Right lung (tissue), 5 donors: ENCODE data around the gene BCR. TPM values are rescaled to one million over a fixed set of nuclear protein-coding genes. Genes with fewer than 3 reads are reported as not detected.

Experiments
- DNase-seq, 2 donors: peaks; one replicate each; pipeline ENCODE4 v3.0.0-alpha.2; 2013
- polyA plus RNA-seq, 5 donors: library from polyadenylated mRNA; unstranded; fragments of 120-200 nt; gene quantifications; one replicate each; pipeline versions ENCODE4 v1.2.1 to v1.2.3, GENCODE V29; 2013; ENCODE audit warnings: inconsistent platforms in 1 of 5, low replicate concordance in 1 of 5; ENCODE audit not compliant: insufficient read length in 5 of 5, insufficient read depth in 1 of 5

BCR gene
- polyA plus RNA-seq, 5 donors, result 36.6 to 46.3 (median 42.2) TPM

DNA sequence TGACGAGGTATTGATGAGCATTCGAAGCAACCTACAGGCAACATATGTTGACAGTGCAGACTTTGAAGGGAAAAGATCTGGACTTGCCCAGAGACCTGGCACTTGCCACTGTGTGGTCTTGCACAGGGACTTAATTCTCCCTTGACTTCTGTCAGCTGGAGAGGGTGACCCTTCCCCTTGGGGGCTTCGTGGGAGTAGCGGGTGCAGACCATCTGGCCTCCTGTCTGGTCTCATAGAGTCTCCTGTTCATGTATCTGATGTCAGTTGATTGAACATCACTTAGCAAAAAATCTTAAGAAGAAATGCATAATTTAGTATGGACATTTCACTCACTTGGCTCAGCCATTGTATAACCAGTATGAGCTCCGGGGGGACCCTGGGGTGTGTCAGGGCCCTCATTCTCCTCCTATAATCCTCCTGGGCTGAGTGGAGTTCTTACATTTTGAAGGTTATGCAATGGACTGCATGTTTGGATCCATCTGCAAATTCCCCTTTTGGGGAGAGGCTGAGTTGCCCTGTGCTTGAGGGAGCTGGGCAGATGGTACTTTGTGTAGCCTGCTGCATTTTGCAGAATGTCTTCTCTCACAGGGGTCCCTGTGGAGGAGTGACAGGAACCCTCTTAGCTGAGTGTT lies 13.0 kb downstream of the BCR start:
- DNase-seq, result no peak

DNA sequence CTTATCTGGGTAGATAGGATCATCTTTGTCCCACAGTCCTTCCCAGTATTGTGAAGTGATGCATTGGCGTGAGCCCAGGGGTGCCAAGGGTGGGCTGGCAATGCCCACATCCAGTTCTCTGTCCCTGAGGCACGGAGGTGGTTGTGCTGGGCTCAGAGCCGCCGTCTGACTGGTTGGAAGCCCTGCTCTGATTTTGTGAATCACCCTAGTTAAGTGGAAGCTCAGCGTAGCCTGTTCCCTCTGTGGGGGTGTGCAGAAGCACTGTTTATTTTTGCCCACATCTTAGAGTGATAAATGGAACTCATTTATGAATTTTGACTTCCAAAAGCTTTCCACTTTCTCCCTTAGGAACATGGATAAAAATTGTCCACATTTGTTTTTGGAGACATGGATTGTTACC lies 13.6 kb downstream of the BCR start:
- no peak for DNase-seq

GRCh38 chr22:23196165-23196564 lies 15.9 kb downstream of the BCR start:
- DNase-seq, result no peak

GRCh38 chr22:23197836-23198235 lies 17.5 kb downstream of the BCR start:
- no peak for DNase-seq

- no peak for DNase-seq
These were observed 18.9 kb downstream of the BCR start for GRCh38 chr22:23199159-23199558.

DNA sequence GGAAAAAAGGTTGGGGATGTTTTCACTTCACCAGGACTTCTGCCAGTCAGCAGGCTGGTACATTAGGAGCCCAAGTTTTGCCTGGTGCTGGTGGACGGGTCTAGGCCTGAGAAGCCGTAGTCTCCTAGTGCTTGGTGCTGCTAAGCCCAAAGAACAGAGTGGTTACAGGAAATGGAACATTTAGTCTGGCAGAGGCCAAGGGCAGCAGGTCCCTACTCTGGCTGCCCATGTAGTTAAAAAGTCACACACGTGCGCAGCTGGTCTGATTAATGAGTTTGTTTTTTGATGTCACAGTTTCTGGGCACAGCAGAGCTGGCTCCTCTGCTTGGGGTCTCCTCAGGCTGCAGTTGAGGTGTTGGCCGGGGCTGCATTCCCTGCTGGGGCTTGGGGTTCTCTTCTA lies 20.6 kb downstream of the BCR start:
- DNase-seq, result no peak

DNA sequence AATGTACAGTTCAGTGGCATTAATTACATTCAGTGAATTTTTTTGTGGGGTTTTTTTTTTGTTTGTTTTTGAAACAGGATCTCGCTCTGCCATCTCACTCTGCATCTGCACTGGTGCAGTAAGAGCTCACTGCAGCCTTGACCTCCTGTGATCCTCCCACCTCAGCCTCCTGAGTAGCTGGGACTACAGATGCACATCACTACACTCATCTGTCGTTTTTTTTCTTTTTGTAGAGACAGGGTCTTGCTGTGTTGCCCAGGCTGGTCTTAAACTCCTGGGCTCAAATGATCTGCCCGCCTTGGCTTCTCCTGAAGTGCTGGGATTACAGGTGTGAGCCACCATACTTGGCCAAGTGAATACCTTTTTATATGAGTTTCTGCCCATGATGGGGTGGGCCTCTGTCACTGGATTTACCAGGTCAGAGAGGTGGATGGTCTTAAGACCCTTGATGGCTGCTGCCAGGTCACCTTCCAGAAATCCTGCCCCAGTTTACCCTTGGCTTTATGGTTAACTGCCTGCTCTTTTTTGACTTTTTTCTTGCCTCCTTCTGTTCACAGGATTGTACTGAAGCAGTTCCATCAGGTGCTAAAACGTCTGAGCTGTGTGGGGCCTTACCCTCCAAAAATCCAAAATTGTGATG lies 22.6 kb downstream of the BCR start:
- no peak for DNase-seq

GRCh38 chr22:23203452-23204124 lies 23.3 kb downstream of the BCR start:
- no peak for DNase-seq

DNA sequence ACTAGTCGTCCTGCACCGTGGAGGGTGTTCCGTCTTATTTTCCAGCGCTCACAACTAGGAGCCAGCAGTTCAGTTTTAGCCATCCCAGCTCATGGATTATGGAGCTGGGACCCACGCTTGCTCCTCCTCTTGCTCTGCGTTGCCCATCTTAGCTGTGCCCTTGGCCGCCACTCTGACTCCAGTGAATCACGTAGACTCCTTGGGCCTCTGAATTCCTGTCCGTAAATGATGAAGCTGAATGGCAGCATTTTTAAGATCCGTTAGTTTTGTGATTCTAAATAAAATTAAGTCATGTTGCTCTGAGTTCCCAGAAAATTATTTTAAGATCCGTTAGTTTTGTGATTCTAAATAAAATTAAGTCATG lies 23.8 kb downstream of the BCR start:
- DNase-seq, result no peak

GRCh38 chr22:23204541-23205157 lies 24.3 kb downstream of the BCR start:
- no peak for DNase-seq

- no peak for DNase-seq
These were observed 25.2 kb downstream of the BCR start for GRCh38 chr22:23205339-23206049.

DNA sequence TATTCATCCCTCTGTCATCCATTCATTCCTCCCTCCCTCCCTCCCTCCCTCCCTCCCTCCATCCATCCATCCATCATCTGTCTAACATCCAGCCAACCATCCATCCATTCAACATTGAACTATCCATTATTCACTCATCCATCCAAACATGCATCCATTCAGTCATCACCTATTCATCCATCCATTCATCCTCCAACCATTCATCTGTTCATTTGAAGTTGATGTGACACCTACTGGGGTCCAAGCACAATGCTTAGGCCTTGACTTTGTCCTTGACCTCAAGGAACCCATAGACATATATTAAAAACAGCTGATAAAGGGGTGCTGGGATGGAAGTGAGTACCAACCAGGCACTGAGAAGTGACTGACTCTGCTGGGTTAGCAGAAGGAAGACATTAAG lies 26.6 kb downstream of the BCR start:
- DNase-seq, result no peak

GRCh38 chr22:23207729-23208393 lies 27.6 kb downstream of the BCR start:
- DNase-seq, result no peak

DNA sequence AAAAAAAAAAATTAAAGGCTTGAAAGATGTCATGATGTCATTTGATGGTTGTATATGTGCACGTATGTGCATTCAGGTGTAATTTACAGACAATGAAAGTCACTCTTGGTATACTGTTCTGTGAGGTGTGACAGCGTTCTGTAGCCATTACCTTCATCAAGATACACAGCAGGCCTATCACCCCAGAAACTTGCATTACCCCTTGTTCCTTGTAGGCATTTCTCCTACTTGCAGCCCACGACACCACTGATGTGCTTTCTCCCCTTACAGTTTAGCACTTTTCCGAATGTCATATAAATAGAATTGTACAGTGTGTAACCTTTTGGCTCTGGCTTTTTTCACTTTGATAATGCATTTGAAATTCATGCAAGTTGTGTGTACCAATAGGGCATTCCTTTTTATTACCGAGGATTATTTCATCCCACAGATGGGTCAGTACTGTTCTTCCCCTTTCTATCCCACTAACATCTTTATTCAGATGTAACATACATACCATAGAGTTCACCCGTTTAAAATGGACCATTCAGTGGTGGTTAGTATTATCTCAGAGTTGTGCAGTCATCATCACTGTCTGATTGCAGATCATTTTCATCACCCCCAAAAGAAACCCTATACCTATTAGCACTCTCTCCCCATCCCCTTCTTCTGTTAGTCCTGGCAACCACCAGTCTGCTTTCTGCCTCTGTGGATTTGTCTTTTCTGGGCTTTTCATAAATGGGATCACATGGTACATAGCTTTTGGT lies 30.3 kb downstream of the BCR start:
- no peak for DNase-seq

GRCh38 chr22:23211622-23212021 lies 31.3 kb downstream of the BCR start:
- DNase-seq, result no peak

GRCh38 chr22:23212061-23213021 lies 32.0 kb downstream of the BCR start:
- no peak for DNase-seq

DNA sequence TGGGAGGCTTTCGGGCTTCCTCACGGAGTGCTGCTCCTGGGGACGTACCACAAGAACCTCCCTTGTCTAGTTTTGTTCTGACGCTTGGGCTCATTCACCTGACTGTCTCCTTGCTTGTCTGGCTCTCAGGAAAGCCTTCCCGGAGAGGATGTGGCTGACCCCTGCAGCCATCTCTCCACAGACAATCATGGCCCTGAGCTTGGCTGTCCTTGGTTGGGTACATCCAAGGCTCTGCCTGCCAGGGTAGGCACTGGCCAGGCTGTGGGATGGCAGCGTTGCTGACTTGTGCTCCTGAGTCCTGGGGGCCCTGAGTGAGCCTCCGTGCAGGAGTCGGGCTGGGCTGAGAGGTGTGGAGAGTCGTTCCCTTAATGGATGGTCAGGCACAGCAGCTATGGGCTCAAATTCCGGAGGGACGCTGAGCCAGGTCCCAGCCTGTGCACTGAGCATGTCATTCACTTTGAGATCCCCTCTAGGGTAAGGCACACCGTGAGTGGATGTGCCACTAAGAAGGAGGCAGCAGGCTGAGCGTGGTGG lies 32.8 kb downstream of the BCR start:
- DNase-seq, result no peak

DNA sequence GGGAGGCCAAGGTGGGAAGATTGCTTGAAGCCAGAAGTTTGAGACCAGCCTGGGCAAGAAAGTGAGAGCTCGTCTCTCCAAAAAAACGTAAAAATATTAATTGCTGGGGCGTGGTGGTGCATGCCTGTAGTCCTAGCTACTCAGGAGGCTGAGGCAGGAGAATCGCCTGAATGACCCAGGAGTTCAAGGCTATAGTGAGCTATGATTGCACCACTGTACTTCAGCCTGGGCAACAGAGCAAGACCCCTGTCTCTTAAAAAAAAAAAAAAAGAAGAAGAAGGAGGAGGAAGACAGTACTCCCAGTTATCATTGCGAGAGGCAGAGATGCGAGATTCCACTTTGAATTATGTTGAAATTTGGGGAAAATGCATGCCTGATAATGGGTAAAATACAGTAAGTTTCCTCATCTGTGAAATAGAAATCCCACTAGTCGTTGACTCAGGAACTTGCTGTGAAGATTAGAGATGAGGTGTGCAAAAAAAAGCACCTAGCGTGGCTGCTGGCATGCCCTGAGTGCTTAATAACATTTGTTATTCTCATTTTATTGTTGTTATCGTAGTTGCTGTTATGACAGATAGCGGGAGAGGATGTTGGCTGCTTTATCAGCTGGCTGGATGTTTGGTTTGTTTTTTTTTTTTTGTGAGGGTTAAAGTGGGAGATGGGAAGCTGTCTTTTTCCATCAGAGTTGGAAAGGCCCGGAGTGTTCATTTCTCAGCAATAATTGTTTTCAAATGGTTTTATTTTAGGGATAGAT lies 33.4 kb downstream of the BCR start:
- no peak for DNase-seq

DNA sequence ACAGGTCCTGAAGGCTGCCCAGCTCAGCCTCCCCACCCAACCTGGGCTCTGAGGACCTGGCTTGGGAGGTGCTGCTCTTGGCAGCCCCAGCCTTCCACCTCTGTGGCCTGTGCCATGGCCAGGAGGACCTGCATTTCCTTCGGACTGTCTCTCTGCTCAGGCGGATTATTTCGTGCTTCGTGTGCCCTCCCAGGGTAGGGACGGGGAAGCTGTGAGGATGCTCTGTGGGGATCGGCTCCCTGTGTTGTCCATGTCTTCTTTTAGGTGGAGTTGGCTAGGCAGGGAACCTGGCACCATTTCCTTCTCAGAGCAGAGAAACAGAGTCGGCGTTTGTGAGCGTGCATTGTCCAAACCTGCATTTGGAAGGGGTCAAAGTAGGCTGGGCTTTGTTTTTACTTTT lies 34.1 kb downstream of the BCR start:
- no peak for DNase-seq
